GM12878 (cell line): ENCODE data around the gene KCND2. TPM values are rescaled to one million over a fixed set of nuclear protein-coding genes. Genes with fewer than 3 reads are reported as not detected.

Source experiments
- BMI1 ChIP-seq: fragments of 450-650 bp; IDR thresholded peaks from 2 replicates; pipeline ENCODE4 v1.6.1; 2016; ENCODE audit warnings: mild to moderate bottlenecking, moderate library complexity, borderline replicate concordance
- CBX5 ChIP-seq: sonication (generic); IDR thresholded peaks from 2 replicates; pipeline ENCODE4 v1.6.1; 2016; ENCODE audit warnings: low read depth, moderate library complexity, mild to moderate bottlenecking, inconsistent platforms
- CHD1 ChIP-seq: IDR thresholded peaks from 2 replicates; pipeline ENCODE4 v1.6.1; 2012; ENCODE audit warnings: low read depth, low read length, improper control_type of control experiment
- CREB1 ChIP-seq: IDR thresholded peaks from 2 replicates; pipeline ENCODE4 v1.6.1; 2012; ENCODE audit warnings: low read depth, mild to moderate bottlenecking, inconsistent platforms
- DPF2 ChIP-seq: fragments of 450-650 bp; IDR thresholded peaks from 2 replicates; pipeline ENCODE4 v1.6.1; 2017; ENCODE audit warnings: mild to moderate bottlenecking
- EP300 ChIP-seq, 2 experiments: fragments of 150-350 bp in 1 of 2; IDR thresholded peaks; 2 replicates each; pipeline ENCODE4 v1.6.1; 2011 to 2012; ENCODE audit warnings: low read depth in 2 of 2, low read length in 2 of 2, borderline replicate concordance in 1 of 2, improper control_type of control experiment in 1 of 2, inconsistent platforms in 1 of 2; ENCODE audit not compliant: control insufficient read depth in 1 of 2
- ESRRA ChIP-seq: IDR thresholded peaks from 2 replicates; pipeline ENCODE4 v1.6.1; 2012; ENCODE audit warnings: mild to moderate bottlenecking, low read length, improper control_type of control experiment
- FOXK2 ChIP-seq: fragments of 450-650 bp; IDR thresholded peaks from 2 replicates; pipeline ENCODE4 v1.6.1; 2017; ENCODE audit warnings: mild to moderate bottlenecking, moderate library complexity
- HDAC6 ChIP-seq: fragments of 200-600 bp; sonication (generic); IDR thresholded peaks from one replicate; pipeline ENCODE4 v1.8.0; 2017; ENCODE audit warnings: antibody characterized with exemption; ENCODE audit not compliant: unreplicated experiment
- IRF3 ChIP-seq: fragments of 450-650 bp; IDR thresholded peaks from 2 replicates; pipeline ENCODE4 v1.6.1; 2014; ENCODE audit warnings: mild to moderate bottlenecking
- MYC ChIP-seq: IDR thresholded peaks from 2 replicates; pipeline ENCODE4 v1.6.1; 2011; ENCODE audit warnings: mild to moderate bottlenecking, low read length, moderate library complexity, inconsistent platforms; ENCODE audit not compliant: insufficient read depth, insufficient replicate concordance, insufficient read length, severe bottlenecking
- NR2F1 ChIP-seq: fragments of 450-650 bp; conservative IDR thresholded peaks from 2 replicates; pipeline ENCODE4 v1.6.1; 2017; ENCODE audit warnings: mild to moderate bottlenecking
- POU2F2 ChIP-seq: IDR thresholded peaks from 3 replicates; pipeline ENCODE4 v1.6.1; 2011; ENCODE audit warnings: low read depth, mild to moderate bottlenecking, low read length, borderline replicate concordance
- RUNX3 ChIP-seq: IDR thresholded peaks from 2 replicates; pipeline ENCODE4 v1.6.1; 2012; ENCODE audit warnings: low read length, inconsistent platforms
- SMC3 ChIP-seq: IDR thresholded peaks from 2 replicates; pipeline ENCODE4 v1.6.1; 2011; ENCODE audit warnings: low read length, improper control_type of control experiment, borderline replicate concordance
- SPI1 ChIP-seq: IDR thresholded peaks from 2 replicates; pipeline ENCODE4 v1.6.1; 2011; ENCODE audit warnings: low read depth, mild to moderate bottlenecking, low read length, moderate library complexity, borderline replicate concordance; ENCODE audit not compliant: insufficient read depth
- TBL1XR1 ChIP-seq: IDR thresholded peaks from 2 replicates; pipeline ENCODE4 v1.6.1; 2012; ENCODE audit warnings: low read depth, low read length, improper control_type of control experiment
- WRNIP1 ChIP-seq: IDR thresholded peaks from 2 replicates; pipeline ENCODE4 v1.6.1; 2011; ENCODE audit warnings: low read depth, low read length, improper control_type of control experiment, borderline replicate concordance
- ZBED1 ChIP-seq: IDR thresholded peaks from 2 replicates; pipeline ENCODE4 v1.6.1; 2016; ENCODE audit warnings: borderline replicate concordance
- polyA plus RNA-seq, 11 experiments: library from polyadenylated mRNA; depleted of rRNA in 4 of 11; unstranded in 6 of 11; stranded (reverse) in 5 of 11; fragments of >200 nt; fragmentation: Nextera tagmentation in 4 of 11; fragmentation: Illumina TruSeq in 1 of 11; extraction: Ambion mirVana in 4 of 11; extraction: Trizol in 1 of 11; gene quantifications; 1 replicate in 1 of 11; 2 replicates in 10 of 11; pipeline versions ENCODE4 v1.2.1 to v1.2.3, GENCODE V29; 2011 to 2016; ENCODE audit warnings: inconsistent platforms in 2 of 11, missing spikeins in 2 of 11, low read depth in 1 of 11
- total RNA-seq, 4 experiments: library from RNA; depleted of rRNA in 3 of 4; stranded (reverse); fragments of >200 nt in 3 of 4; fragmentation: Illumina TruSeq in 1 of 4; extraction: Trizol in 1 of 4; gene quantifications; 2 replicates each; pipeline versions ENCODE4 v1.2.1 to v1.2.3, GENCODE V29; 2013 to 2021
- TF ChIP-seq, protein P1 (sequence below): IDR thresholded peaks from 2 replicates; pipeline ENCODE4 v1.6.1; 2011; ENCODE audit warnings: low read depth, low read length, improper control_type of control experiment, borderline replicate concordance
- TF ChIP-seq, protein P2 (sequence below): fragments of 450-650 bp; IDR thresholded peaks from 2 replicates; pipeline ENCODE4 v1.6.1; 2017; ENCODE audit warnings: mild to moderate bottlenecking, low read depth, inconsistent platforms; ENCODE audit not compliant: poor library complexity, severe bottlenecking
- TF ChIP-seq, protein P3 (sequence below): fragments of 450-650 bp; IDR thresholded peaks from 2 replicates; pipeline ENCODE4 v1.6.1; 2017; ENCODE audit warnings: low read depth, mild to moderate bottlenecking, moderate library complexity
- TF ChIP-seq, protein P4 (sequence below): fragments of 450-650 bp; IDR thresholded peaks from 2 replicates; pipeline ENCODE4 v1.6.1; 2016; ENCODE audit warnings: mild to moderate bottlenecking

The KCND2 gene
- total and polyA plus RNA-seq, 10 of the 15 experiments (the other 5 are each of a cell fraction or from before 2014, with no cell fraction given), result 3.6 to 22.3 (median 6.3) TPM

GRCh38 chr7:120360918-120361317 is 87.9 kb downstream of the KCND2 start (continued):
- TF ChIP-seq, protein P1, sequence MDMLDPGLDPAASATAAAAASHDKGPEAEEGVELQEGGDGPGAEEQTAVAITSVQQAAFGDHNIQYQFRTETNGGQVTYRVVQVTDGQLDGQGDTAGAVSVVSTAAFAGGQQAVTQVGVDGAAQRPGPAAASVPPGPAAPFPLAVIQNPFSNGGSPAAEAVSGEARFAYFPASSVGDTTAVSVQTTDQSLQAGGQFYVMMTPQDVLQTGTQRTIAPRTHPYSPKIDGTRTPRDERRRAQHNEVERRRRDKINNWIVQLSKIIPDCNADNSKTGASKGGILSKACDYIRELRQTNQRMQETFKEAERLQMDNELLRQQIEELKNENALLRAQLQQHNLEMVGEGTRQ, result no peak
- TF ChIP-seq SPI1, result no peak
- TF ChIP-seq POU2F2, result no peak
- TF ChIP-seq ESRRA, result no peak
- TF ChIP-seq CBX5, result 0 out of 2 replicates have a peak, but pooled peaks have one; percentile 41
- TF ChIP-seq, protein P2, sequence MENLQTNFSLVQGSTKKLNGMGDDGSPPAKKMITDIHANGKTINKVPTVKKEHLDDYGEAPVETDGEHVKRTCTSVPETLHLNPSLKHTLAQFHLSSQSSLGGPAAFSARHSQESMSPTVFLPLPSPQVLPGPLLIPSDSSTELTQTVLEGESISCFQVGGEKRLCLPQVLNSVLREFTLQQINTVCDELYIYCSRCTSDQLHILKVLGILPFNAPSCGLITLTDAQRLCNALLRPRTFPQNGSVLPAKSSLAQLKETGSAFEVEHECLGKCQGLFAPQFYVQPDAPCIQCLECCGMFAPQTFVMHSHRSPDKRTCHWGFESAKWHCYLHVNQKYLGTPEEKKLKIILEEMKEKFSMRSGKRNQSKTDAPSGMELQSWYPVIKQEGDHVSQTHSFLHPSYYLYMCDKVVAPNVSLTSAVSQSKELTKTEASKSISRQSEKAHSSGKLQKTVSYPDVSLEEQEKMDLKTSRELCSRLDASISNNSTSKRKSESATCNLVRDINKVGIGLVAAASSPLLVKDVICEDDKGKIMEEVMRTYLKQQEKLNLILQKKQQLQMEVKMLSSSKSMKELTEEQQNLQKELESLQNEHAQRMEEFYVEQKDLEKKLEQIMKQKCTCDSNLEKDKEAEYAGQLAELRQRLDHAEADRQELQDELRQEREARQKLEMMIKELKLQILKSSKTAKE, result peak; percentile 38
- no peak for TF ChIP-seq WRNIP1
- TF ChIP-seq FOXK2, result no peak
- TF ChIP-seq DPF2, result no peak
- TF ChIP-seq, protein P3, sequence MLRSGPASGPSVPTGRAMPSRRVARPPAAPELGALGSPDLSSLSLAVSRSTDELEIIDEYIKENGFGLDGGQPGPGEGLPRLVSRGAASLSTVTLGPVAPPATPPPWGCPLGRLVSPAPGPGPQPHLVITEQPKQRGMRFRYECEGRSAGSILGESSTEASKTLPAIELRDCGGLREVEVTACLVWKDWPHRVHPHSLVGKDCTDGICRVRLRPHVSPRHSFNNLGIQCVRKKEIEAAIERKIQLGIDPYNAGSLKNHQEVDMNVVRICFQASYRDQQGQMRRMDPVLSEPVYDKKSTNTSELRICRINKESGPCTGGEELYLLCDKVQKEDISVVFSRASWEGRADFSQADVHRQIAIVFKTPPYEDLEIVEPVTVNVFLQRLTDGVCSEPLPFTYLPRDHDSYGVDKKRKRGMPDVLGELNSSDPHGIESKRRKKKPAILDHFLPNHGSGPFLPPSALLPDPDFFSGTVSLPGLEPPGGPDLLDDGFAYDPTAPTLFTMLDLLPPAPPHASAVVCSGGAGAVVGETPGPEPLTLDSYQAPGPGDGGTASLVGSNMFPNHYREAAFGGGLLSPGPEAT, result peak; percentile 84
- no peak for TF ChIP-seq BMI1
- TF ChIP-seq SMC3, result no peak
- TF ChIP-seq, protein P4, sequence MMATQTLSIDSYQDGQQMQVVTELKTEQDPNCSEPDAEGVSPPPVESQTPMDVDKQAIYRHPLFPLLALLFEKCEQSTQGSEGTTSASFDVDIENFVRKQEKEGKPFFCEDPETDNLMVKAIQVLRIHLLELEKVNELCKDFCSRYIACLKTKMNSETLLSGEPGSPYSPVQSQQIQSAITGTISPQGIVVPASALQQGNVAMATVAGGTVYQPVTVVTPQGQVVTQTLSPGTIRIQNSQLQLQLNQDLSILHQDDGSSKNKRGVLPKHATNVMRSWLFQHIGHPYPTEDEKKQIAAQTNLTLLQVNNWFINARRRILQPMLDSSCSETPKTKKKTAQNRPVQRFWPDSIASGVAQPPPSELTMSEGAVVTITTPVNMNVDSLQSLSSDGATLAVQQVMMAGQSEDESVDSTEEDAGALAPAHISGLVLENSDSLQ, result peak; percentile 16; the same call in 1 of the 2 replicates
- no peak for TF ChIP-seq CHD1
- peak; percentile 78 for TF ChIP-seq RUNX3
- no peak for TF ChIP-seq ZBED1
- no peak for TF ChIP-seq IRF3
- 0 out of 2 replicates have a peak, but pooled peaks have one; percentile 21 for TF ChIP-seq CREB1
- TF ChIP-seq NR2F1, result no peak
- no peak for TF ChIP-seq TBL1XR1
- no peak for TF ChIP-seq MYC
- no peak for TF ChIP-seq HDAC6
- TF ChIP-seq EP300 (IDR thresholded peaks at IDR 0.05; ENCODE audit: borderline replicate concordance in 1 of 2, control insufficient read depth in 1 of 2, low read depth in 2 of 2, low read length in 2 of 2), result peak in 1 of 2 experiments; percentile 41; a peak in 1 of 4 replicates
